K562 (cell line): ENCODE results near the gene CLTC. TPM values are rescaled to one million over a fixed set of nuclear protein-coding genes. Genes with fewer than 3 reads are reported as not detected.

Experiments
- BACH1 ChIP-seq: fragments of 200-800 bp; sonication (Bioruptor generic); IDR thresholded peaks from 2 replicates; pipeline ENCODE4 v1.6.1; 2016; ENCODE audit warnings: missing genetic modification characterization, missing compliant biosample characterization
- EP400 ChIP-seq: fragments of 450-650 bp; IDR thresholded peaks from 2 replicates; pipeline ENCODE4 v1.6.1; 2017; ENCODE audit warnings: antibody characterized with exemption, mild to moderate bottlenecking, moderate library complexity
- HNRNPK ChIP-seq: fragments of 200-400 bp; formaldehyde crosslinking; IDR thresholded peaks from one replicate; pipeline ENCODE4 v1.6.1; 2018; ENCODE audit warnings: mild to moderate bottlenecking, low read depth, low read length; ENCODE audit not compliant: poor library complexity, severe bottlenecking
- ILF3 ChIP-seq: fragments of 450-650 bp; IDR thresholded peaks from 2 replicates; pipeline ENCODE4 v1.6.1; 2018; ENCODE audit warnings: antibody characterized with exemption, mild to moderate bottlenecking, moderate library complexity, borderline replicate concordance
- MAFG ChIP-seq: fragments of 450-650 bp; conservative IDR thresholded peaks from 2 replicates; pipeline ENCODE4 v1.6.1; 2016; ENCODE audit warnings: missing genetic modification characterization, missing compliant biosample characterization
- PCBP2 ChIP-seq: fragments of 200-400 bp; formaldehyde crosslinking; IDR thresholded peaks from 2 replicates; pipeline ENCODE4 v1.6.1; 2018; ENCODE audit warnings: low read length, low read depth, mild to moderate bottlenecking, moderate library complexity; ENCODE audit not compliant: poor library complexity, severe bottlenecking
- RFX7 ChIP-seq: fragments of 250-450 bp; sonication (Bioruptor Pico); IDR thresholded peaks from 2 replicates; pipeline ENCODE4 v1.5.1; 2021; ENCODE audit warnings: mild to moderate bottlenecking
- SMARCB1 ChIP-seq: IDR thresholded peaks from 2 replicates; pipeline ENCODE4 v1.6.1; 2011; ENCODE audit warnings: improper control_type of control experiment, low read depth; ENCODE audit not compliant: insufficient read length
- STAT5A ChIP-seq: IDR thresholded peaks from 2 replicates; pipeline ENCODE4 v1.6.1; 2012; ENCODE audit warnings: low read length, inconsistent platforms, borderline replicate concordance
- TRIM24 ChIP-seq, 2 experiments: fragments of 450-650 bp; IDR thresholded peaks; 2 replicates each; pipeline ENCODE4 v1.6.1; 2016
- YY1 ChIP-seq, 3 experiments: IDR thresholded peaks; 2 replicates each; pipeline ENCODE4 v1.6.1; 2011; ENCODE audit warnings: low read length in 2 of 3, mild to moderate bottlenecking in 2 of 3, moderate library complexity in 2 of 3, borderline replicate concordance in 1 of 3, control low read depth in 1 of 3, low read depth in 1 of 3; ENCODE audit not compliant: insufficient read depth in 3 of 3, insufficient replicate concordance in 2 of 3, control insufficient read depth in 1 of 3, insufficient read length in 1 of 3; ENCODE audit errors: extremely low read depth in 1 of 3
- ZNF134 ChIP-seq: fragments of 250-450 bp; sonication (Bioruptor Pico); conservative IDR thresholded peaks from 2 replicates; pipeline ENCODE4 v1.4.0; 2020
- polyA plus RNA-seq, 8 experiments: library from polyadenylated mRNA; depleted of rRNA in 4 of 8; stranded (reverse) in 5 of 8; unstranded in 3 of 8; fragments of >200 nt; fragmentation: Nextera tagmentation in 2 of 8; fragmentation: Illumina TruSeq in 1 of 8; extraction: Ambion mirVana in 2 of 8; extraction: Trizol in 1 of 8; gene quantifications; 2 replicates each; pipeline versions ENCODE4 v1.2.1 to v1.2.3, GENCODE V29; 2011 to 2014; ENCODE audit warnings: inconsistent platforms in 1 of 8, missing spikeins in 1 of 8
- total RNA-seq, 7 experiments: library from RNA; depleted of rRNA in 6 of 7; stranded (reverse); fragments of >200 nt in 6 of 7; fragmentation: Illumina TruSeq in 2 of 7; extraction: Trizol in 2 of 7; gene quantifications; 2 replicates each; pipeline versions ENCODE4 v1.2.1 to v1.2.3, GENCODE V29; 2011 to 2021; ENCODE audit warnings: low replicate concordance in 1 of 7
- TF ChIP-seq, protein P1 (sequence below), 3 experiments: IDR thresholded peaks in 2 of 3; conservative IDR thresholded peaks in 1 of 3; 2 replicates each; pipeline ENCODE4 v1.5.1; 2011 to 2012; ENCODE audit warnings: low read length in 3 of 3, mild to moderate bottlenecking in 3 of 3, control low read depth in 2 of 3, improper control_type of control experiment in 1 of 3, inconsistent platforms in 1 of 3, low read depth in 1 of 3, mixed read lengths in 1 of 3, moderate library complexity in 1 of 3; ENCODE audit not compliant: insufficient read depth in 2 of 3
- TF ChIP-seq, protein P2 (sequence below): sonication (generic); formaldehyde crosslinking; IDR thresholded peaks from 2 replicates; pipeline ENCODE4 v1.8.0; 2022; ENCODE audit warnings: missing genetic modification reagents, mild to moderate bottlenecking, borderline replicate concordance
- TF ChIP-seq, protein P3 (sequence below): fragments of 250-450 bp; sonication (Bioruptor Pico); IDR thresholded peaks from 2 replicates; pipeline ENCODE4 v1.4.0; 2020
- TF ChIP-seq, protein P4 (sequence below): sonication (generic); formaldehyde crosslinking; IDR thresholded peaks from 2 replicates; pipeline ENCODE4 v1.8.0; 2022; ENCODE audit warnings: mild to moderate bottlenecking, low read depth, missing genetic modification reagents
- TF ChIP-seq, protein P5 (sequence below): sonication (generic); formaldehyde crosslinking; IDR thresholded peaks from 2 replicates; pipeline ENCODE4 v1.9.0; 2022; ENCODE audit warnings: mild to moderate bottlenecking, missing genetic modification reagents

CLTC gene
- total and polyA plus RNA-seq, 9 of the 15 experiments (the other 6 are each of a cell fraction or from before 2014, with no cell fraction given): 115 to 267 (median 174) TPM

DNA sequence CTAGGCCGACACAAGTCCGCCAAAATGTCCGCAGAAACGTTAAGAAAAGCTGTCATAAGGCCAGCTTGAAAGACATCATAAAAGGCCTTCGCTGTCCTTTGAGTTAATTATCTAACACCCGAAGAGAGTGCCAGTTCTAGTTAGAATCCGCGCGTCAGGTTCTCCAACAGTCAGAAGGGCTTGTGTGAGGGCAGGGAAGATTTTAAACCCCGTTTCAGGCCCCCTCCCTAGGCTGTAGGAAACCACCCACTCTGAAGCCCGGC lies 729 bp upstream of the CLTC start (continued):
- TF ChIP-seq MAFG (tag): no peak
- no peak for TF ChIP-seq TRIM24 (IDR thresholded peaks at IDR 0.05)
- TF ChIP-seq, protein P1, sequence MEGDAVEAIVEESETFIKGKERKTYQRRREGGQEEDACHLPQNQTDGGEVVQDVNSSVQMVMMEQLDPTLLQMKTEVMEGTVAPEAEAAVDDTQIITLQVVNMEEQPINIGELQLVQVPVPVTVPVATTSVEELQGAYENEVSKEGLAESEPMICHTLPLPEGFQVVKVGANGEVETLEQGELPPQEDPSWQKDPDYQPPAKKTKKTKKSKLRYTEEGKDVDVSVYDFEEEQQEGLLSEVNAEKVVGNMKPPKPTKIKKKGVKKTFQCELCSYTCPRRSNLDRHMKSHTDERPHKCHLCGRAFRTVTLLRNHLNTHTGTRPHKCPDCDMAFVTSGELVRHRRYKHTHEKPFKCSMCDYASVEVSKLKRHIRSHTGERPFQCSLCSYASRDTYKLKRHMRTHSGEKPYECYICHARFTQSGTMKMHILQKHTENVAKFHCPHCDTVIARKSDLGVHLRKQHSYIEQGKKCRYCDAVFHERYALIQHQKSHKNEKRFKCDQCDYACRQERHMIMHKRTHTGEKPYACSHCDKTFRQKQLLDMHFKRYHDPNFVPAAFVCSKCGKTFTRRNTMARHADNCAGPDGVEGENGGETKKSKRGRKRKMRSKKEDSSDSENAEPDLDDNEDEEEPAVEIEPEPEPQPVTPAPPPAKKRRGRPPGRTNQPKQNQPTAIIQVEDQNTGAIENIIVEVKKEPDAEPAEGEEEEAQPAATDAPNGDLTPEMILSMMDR (IDR thresholded peaks at IDR 0.05 in 2 of 3, conservative IDR thresholded peaks at IDR 0.05 in 1 of 3; ENCODE audit: insufficient read depth in 2 of 3, low read depth in 1 of 3, low read length in 3 of 3): 0 out of 6 replicates have a peak, but pooled peaks of 1 of the 3 experiments have one; percentile 3
- TF ChIP-seq YY1 (IDR thresholded peaks at IDR 0.05; ENCODE audit: borderline replicate concordance in 1 of 3, control insufficient read depth in 1 of 3, extremely low read depth in 1 of 3, insufficient read depth in 3 of 3, insufficient read length in 1 of 3, insufficient replicate concordance in 2 of 3, low read depth in 1 of 3, low read length in 2 of 3): peak in 1 of 3 experiments; percentile 30
- TF ChIP-seq ZNF134 (CRISPR knock-in tag): no peak
- TF ChIP-seq, protein P2, sequence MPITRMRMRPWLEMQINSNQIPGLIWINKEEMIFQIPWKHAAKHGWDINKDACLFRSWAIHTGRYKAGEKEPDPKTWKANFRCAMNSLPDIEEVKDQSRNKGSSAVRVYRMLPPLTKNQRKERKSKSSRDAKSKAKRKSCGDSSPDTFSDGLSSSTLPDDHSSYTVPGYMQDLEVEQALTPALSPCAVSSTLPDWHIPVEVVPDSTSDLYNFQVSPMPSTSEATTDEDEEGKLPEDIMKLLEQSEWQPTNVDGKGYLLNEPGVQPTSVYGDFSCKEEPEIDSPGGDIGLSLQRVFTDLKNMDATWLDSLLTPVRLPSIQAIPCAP (CRISPR knock-in tag): no peak
- 0 out of 2 replicates have a peak, but pooled peaks have one; percentile 29 for TF ChIP-seq STAT5A
- TF ChIP-seq RFX7 (CRISPR knock-in tag): no peak
- TF ChIP-seq, protein P3, sequence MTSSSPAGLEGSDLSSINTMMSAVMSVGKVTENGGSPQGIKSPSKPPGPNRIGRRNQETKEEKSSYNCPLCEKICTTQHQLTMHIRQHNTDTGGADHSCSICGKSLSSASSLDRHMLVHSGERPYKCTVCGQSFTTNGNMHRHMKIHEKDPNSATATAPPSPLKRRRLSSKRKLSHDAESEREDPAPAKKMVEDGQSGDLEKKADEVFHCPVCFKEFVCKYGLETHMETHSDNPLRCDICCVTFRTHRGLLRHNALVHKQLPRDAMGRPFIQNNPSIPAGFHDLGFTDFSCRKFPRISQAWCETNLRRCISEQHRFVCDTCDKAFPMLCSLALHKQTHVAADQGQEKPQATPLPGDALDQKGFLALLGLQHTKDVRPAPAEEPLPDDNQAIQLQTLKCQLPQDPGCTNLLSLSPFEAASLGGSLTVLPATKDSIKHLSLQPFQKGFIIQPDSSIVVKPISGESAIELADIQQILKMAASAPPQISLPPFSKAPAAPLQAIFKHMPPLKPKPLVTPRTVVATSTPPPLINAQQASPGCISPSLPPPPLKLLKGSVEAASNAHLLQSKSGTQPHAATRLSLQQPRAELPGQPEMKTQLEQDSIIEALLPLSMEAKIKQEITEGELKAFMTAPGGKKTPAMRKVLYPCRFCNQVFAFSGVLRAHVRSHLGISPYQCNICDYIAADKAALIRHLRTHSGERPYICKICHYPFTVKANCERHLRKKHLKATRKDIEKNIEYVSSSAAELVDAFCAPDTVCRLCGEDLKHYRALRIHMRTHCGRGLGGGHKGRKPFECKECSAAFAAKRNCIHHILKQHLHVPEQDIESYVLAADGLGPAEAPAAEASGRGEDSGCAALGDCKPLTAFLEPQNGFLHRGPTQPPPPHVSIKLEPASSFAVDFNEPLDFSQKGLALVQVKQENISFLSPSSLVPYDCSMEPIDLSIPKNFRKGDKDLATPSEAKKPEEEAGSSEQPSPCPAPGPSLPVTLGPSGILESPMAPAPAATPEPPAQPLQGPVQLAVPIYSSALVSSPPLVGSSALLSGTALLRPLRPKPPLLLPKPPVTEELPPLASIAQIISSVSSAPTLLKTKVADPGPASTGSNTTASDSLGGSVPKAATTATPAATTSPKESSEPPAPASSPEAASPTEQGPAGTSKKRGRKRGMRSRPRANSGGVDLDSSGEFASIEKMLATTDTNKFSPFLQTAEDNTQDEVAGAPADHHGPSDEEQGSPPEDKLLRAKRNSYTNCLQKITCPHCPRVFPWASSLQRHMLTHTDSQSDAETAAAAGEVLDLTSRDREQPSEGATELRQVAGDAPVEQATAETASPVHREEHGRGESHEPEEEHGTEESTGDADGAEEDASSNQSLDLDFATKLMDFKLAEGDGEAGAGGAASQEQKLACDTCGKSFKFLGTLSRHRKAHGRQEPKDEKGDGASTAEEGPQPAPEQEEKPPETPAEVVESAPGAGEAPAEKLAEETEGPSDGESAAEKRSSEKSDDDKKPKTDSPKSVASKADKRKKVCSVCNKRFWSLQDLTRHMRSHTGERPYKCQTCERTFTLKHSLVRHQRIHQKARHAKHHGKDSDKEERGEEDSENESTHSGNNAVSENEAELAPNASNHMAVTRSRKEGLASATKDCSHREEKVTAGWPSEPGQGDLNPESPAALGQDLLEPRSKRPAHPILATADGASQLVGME: no peak
- TF ChIP-seq PCBP2: no peak
- no peak for TF ChIP-seq EP400
- no peak for TF ChIP-seq SMARCB1
- TF ChIP-seq, protein P4, sequence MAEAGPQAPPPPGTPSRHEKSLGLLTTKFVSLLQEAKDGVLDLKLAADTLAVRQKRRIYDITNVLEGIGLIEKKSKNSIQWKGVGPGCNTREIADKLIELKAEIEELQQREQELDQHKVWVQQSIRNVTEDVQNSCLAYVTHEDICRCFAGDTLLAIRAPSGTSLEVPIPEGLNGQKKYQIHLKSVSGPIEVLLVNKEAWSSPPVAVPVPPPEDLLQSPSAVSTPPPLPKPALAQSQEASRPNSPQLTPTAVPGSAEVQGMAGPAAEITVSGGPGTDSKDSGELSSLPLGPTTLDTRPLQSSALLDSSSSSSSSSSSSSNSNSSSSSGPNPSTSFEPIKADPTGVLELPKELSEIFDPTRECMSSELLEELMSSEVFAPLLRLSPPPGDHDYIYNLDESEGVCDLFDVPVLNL: no peak
- no peak for TF ChIP-seq BACH1 (tag)
- TF ChIP-seq, protein P5, sequence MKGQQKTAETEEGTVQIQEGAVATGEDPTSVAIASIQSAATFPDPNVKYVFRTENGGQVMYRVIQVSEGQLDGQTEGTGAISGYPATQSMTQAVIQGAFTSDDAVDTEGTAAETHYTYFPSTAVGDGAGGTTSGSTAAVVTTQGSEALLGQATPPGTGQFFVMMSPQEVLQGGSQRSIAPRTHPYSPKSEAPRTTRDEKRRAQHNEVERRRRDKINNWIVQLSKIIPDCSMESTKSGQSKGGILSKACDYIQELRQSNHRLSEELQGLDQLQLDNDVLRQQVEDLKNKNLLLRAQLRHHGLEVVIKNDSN (CRISPR knock-in tag): no peak
- TF ChIP-seq ILF3: no peak
- no peak for TF ChIP-seq HNRNPK
